Skeletal muscle satellite cell (primary cell): ENCODE results near the gene NPHP4.

Experiments used
- H3K27me3 ChIP-seq: 2 replicates; pipeline ENCODE4 v1.7.0; 2013; ENCODE audit warnings: low read length; ENCODE audit not compliant: control insufficient read depth, insufficient read depth
- H3K36me3 ChIP-seq: 2 replicates; pipeline ENCODE4 v1.7.0; 2013; ENCODE audit warnings: mild to moderate bottlenecking, control low read depth, low read length; ENCODE audit not compliant: insufficient read depth
- H3K4me1 ChIP-seq: 2 replicates; pipeline ENCODE4 v1.7.0; 2013; ENCODE audit warnings: low read length; ENCODE audit not compliant: control insufficient read depth, insufficient read depth
- H3K4me2 ChIP-seq: 2 replicates; pipeline ENCODE4 v1.7.0; 2013; ENCODE audit warnings: mild to moderate bottlenecking, low read length
- H3K4me3 ChIP-seq: 2 replicates; pipeline ENCODE4 v1.7.0; 2013; ENCODE audit warnings: low read length
- H3K9ac ChIP-seq: 2 replicates; pipeline ENCODE4 v1.7.0; 2013; ENCODE audit warnings: mild to moderate bottlenecking, low read depth, low read length, moderate library complexity
- H3K9me3 ChIP-seq: replicated peaks from 2 replicates; pipeline ENCODE4 v1.7.0; 2013; ENCODE audit warnings: mild to moderate bottlenecking, control low read depth, low read length

Gene NPHP4

GRCh38 chr1:5959667-5960230 is 32.5 kb downstream of the NPHP4 start:
- Histone ChIP-seq H3K4me2 (no peak overlapping the region), H3K9ac (no peak overlapping the region), H3K9me3 (no peaks in the 10 kb centered on the region), H3K36me3 (peaks cover 11% of the 10 kb centered on the region), H3K4me1 (no peaks in the 10 kb centered on the region), H3K4me3 (no peak overlapping the region), H3K27me3 (no peaks in the 10 kb centered on the region)

- Histone ChIP-seq H3K36me3 (peaks cover 11% of the 10 kb centered on the region), H3K4me1 (no peaks in the 10 kb centered on the region), H3K9ac (no peak overlapping the region), H3K27me3 (no peaks in the 10 kb centered on the region), H3K4me3 (no peak overlapping the region), H3K4me2 (no peak overlapping the region), H3K9me3 (no peaks in the 10 kb centered on the region)
These were observed 33.1 kb downstream of the NPHP4 start for GRCh38 chr1:5959087-5959486.

DNA sequence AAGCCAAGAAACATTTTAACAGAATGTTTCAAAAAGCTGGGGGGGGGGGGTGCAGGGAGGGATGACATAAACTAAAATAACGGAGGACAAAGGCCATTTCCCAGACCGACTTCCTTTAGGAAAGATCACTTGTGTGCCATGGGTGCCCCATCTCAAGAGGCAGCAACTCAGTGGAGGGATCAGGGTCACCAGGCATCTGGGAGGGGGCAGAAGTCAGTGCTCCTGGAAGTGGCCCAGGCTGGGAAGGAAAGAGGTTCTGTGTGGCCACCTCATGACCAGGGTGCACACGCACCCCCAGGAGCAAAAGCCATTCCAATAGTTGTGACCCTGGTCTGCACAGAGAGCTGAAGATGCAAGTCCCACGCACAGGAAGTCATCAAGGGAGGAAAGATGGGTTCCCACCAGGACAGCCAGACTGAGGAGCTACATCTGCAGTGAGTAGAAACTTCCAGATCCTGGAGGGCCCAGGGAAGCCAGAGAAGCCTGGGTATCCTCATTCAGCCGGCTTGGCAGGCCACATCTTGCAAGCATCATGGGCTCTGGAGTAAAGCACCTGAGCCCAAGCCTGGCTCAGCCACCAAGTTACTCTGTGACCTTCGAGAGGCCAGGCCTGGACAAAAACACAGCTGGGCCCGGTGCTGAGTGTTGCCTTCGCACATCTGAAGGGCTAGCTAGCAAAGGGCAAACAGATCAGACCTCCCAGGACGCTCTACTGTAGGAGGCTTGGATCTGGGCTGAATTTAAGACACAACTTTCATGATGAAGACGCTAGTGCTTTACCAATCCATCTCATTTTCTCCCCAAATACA is 36.0 kb downstream of the NPHP4 start:
- Histone ChIP-seq H3K36me3 (peaks cover 12% of the 10 kb centered on the region), H3K27me3 (no peaks in the 10 kb centered on the region), H3K9ac (no peak overlapping the region), H3K9me3 (no peaks in the 10 kb centered on the region), H3K4me2 (no peak overlapping the region), H3K4me3 (no peak overlapping the region), H3K4me1 (no peaks in the 10 kb centered on the region)

DNA sequence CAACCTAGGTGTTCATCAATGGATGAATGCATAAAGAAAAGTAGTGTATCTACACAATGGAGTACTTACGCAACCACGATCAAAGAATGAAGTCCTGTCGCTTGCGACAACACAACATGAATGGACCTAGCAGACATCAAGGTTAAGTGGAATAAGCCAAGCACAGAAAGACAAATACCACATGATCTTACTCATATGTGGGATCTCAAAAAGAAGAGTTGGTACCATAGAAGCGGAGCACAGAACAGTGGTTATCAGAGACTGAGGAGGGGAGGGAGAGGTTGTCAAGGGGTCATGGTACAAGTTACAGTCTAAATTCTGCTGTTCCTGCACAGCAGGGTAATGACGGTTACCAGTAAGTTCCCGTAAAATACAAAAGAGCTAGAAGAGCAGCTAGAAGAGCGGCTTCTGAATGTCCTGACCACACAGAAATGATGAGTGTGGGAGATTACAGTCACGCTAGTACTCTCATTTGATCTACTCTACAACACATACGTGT is 36.7 kb downstream of the NPHP4 start:
- Histone ChIP-seq H3K9ac (no peak overlapping the region), H3K4me1 (no peaks in the 10 kb centered on the region), H3K9me3 (no peaks in the 10 kb centered on the region), H3K4me2 (no peak overlapping the region), H3K4me3 (no peak overlapping the region), H3K27me3 (no peaks in the 10 kb centered on the region), H3K36me3 (peaks cover 7% of the 10 kb centered on the region)

GRCh38 chr1:5954964-5955363 is 37.3 kb downstream of the NPHP4 start:
- Histone ChIP-seq H3K4me3 (no peak overlapping the region), H3K27me3 (no peaks in the 10 kb centered on the region), H3K9ac (no peak overlapping the region), H3K4me2 (no peak overlapping the region), H3K36me3 (peaks cover 7% of the 10 kb centered on the region), H3K9me3 (no peaks in the 10 kb centered on the region), H3K4me1 (no peaks in the 10 kb centered on the region)

DNA sequence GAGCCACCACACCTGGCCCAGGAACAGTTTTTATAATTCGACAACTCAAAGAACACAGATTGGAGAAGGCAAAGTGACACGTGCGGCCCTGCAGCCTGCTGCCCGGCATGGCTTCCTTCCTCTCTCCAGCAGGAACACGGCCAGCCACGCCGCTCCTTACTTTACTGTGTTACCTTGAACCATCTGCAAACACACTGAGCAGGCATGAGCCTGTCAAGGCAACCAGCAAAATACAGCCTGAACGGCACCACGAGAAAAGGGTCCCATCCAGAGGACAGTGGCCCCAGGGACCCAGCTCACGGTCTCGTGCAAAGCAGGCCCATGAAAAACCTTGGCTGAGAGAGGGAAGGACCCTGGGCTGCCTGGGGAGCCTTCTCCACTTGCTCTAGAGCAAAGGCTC is 38.8 kb downstream of the NPHP4 start:
- Histone ChIP-seq H3K9me3 (no peaks in the 10 kb centered on the region), H3K36me3 (peaks cover 7% of the 10 kb centered on the region)

DNA sequence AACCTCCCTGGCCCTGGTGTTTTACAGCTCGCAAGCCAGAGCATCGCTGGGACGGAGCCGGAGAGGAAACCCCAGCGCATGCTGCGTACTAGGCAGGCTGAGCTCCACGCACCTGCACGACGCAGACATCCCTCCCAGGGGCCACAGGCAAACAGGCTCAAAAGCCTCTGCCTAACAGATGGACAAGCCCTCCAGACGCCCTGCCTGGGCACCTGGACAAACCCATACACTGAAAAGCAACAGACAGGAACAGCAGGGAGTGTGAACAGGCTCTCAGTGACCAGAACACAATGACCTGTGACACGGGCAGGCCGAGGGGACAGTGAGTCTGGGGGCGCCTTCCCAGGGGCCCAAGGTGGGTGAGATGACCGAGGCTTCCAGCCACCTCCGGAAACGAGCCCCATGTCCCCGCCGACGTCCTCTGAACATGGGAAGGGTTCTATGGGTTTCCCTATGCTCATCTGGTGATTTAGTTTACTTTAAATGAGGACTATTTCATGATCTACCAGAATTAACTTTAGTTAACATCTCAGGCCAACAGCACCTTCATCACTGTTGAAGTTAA is 40.3 kb downstream of the NPHP4 start:
- no peaks in the 10 kb centered on the region for H3K4me1 ChIP-seq
- H3K4me2 ChIP-seq: no peak overlapping the region
- no peaks in the 10 kb centered on the region for H3K9me3 ChIP-seq
- H3K9ac ChIP-seq: no peak overlapping the region
- no peaks in the 10 kb centered on the region for H3K27me3 ChIP-seq
- H3K4me3 ChIP-seq: no peak overlapping the region
- H3K36me3 ChIP-seq: peaks cover 12% of the 10 kb centered on the region

More for the DNA sequence above, 38.8 kb downstream of the NPHP4 start:
- Histone ChIP-seq H3K4me1 (no peaks in the 10 kb centered on the region), H3K9ac (no peak overlapping the region), H3K4me3 (no peak overlapping the region), H3K27me3 (no peaks in the 10 kb centered on the region), H3K4me2 (no peak overlapping the region)

- Histone ChIP-seq H3K4me3 (no peak overlapping the region), H3K4me1 (no peaks in the 10 kb centered on the region), H3K4me2 (no peak overlapping the region), H3K9me3 (no peaks in the 10 kb centered on the region), H3K27me3 (no peaks in the 10 kb centered on the region), H3K9ac (no peak overlapping the region), H3K36me3 (peaks cover 16% of the 10 kb centered on the region)
These were observed 41.0 kb downstream of the NPHP4 start for GRCh38 chr1:5950994-5951785.

DNA sequence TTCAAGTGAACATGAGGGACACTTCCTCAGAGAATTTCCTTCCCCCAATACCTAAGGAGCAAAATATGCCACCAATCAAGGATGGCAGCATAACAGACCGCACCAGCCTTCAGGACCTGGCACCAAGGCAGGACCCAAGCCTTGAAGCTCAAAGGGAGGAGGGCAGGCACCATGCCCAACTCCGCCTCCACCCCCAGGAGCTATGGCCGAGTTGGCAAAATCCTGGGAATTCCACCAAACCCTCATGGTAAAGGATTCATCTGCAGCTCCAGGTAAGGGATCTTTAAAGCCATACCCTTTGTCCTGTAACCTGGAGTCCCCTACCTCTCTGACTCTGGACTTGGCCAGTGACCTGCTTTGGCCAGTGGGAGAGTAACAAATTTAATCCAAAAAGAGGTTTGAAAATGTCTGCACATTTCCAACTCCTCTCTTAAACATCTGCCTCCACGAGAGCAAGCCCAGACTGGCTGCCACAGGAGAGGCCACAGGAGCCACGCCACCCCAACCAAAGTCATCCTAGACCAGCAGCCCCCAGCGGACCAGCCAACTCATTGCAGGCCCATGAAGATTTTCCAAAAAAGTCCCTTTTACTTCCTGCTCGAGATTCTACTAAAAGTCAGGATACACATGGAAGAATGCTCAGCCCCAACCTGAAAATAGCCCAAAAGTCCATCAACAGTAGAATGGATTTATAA is 41.9 kb downstream of the NPHP4 start:
- Histone ChIP-seq H3K4me1 (no peaks in the 10 kb centered on the region), H3K36me3 (peaks cover 16% of the 10 kb centered on the region), H3K9ac (no peak overlapping the region)

DNA sequence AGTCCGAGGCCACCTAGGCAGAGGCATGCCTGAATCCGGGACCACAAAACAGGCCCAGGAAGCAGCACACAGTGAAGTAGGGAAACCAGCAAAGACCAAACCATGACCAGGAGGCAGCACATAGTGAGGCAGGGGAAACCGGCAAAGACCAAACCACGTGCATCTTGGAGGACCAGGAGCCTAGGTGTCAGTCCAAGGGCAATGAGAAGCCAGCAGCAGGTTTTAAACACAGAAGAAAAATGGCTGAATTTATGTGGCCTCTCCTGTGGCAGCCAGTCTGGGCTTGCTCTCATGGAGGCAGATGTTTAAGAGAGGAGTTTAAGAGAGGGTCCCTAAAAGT is 42.5 kb downstream of the NPHP4 start:
- no peak overlapping the region for H3K4me2 ChIP-seq
- H3K9me3 ChIP-seq: no peaks in the 10 kb centered on the region
- no peaks in the 10 kb centered on the region for H3K27me3 ChIP-seq
- H3K4me1 ChIP-seq: no peaks in the 10 kb centered on the region
- no peak overlapping the region for H3K9ac ChIP-seq
- no peak overlapping the region for H3K4me3 ChIP-seq
- H3K36me3 ChIP-seq: peaks cover 16% of the 10 kb centered on the region

More for the DNA sequence above, 41.9 kb downstream of the NPHP4 start:
- Histone ChIP-seq H3K4me3 (no peak overlapping the region), H3K27me3 (no peaks in the 10 kb centered on the region), H3K4me2 (no peak overlapping the region), H3K9me3 (no peaks in the 10 kb centered on the region)
